ENCODE results near the gene UBE2G2.

The UBE2G2 gene

GRCh38 chr21:44748621-44749020 is 53.0 kb downstream of the UBE2G2 start:
- H3K9ac ChIP-seq (ENCODE audit: low read length in 2 of 2), result no peak overlapping the region
- H3K27ac ChIP-seq (ENCODE audit: low read length), result no peak overlapping the region
- no peak overlapping the region for H3K4me3 ChIP-seq (ENCODE audit: low read length in 2 of 2)
- H3K9me3 ChIP-seq (ENCODE audit: control insufficient read depth in 2 of 2, low read length in 2 of 2), result no peaks in the 10 kb centered on the region
- no peaks in the 10 kb centered on the region for H3K36me3 ChIP-seq (ENCODE audit: control insufficient read depth in 2 of 2, insufficient read depth in 2 of 2, low read length in 2 of 2)
- H3K27me3 ChIP-seq (ENCODE audit: control insufficient read depth in 1 of 2, insufficient read depth in 2 of 2, low read length in 2 of 2), result peaks cover 9 to 16% of the 10 kb centered on the region in 2 donors
- H3K4me1 ChIP-seq (ENCODE audit: control insufficient read depth, insufficient read depth, low read length), result no peaks in the 10 kb centered on the region

- Histone ChIP-seq H3K4me3 (ENCODE audit: low read length in 2 of 2) (no peak overlapping the region), H3K4me1 (ENCODE audit: control insufficient read depth, insufficient read depth, low read length) (no peaks in the 10 kb centered on the region), H3K9me3 (ENCODE audit: control insufficient read depth in 2 of 2, low read length in 2 of 2) (peaks cover 13 to 20% of the 10 kb centered on the region in 2 donors), H3K9ac (ENCODE audit: low read length in 2 of 2) (no peak overlapping the region), H3K27me3 (ENCODE audit: control insufficient read depth in 1 of 2, insufficient read depth in 2 of 2, low read length in 2 of 2) (no peaks in the 10 kb centered on the region), H3K27ac (ENCODE audit: low read length) (no peak overlapping the region), H3K36me3 (ENCODE audit: control insufficient read depth in 2 of 2, insufficient read depth in 2 of 2, low read length in 2 of 2) (no peaks in the 10 kb centered on the region)
Observed at GRCh38 chr21:44742418-44743153, 59.0 kb downstream of the UBE2G2 start.

GRCh38 chr21:44741921-44742320 is 59.7 kb downstream of the UBE2G2 start:
- Histone ChIP-seq H3K27ac (ENCODE audit: low read length) (no peak overlapping the region), H3K9ac (ENCODE audit: low read length in 2 of 2) (no peak overlapping the region), H3K4me1 (ENCODE audit: control insufficient read depth, insufficient read depth, low read length) (no peaks in the 10 kb centered on the region), H3K4me3 (ENCODE audit: low read length in 2 of 2) (no peak overlapping the region), H3K36me3 (ENCODE audit: control insufficient read depth in 2 of 2, insufficient read depth in 2 of 2, low read length in 2 of 2) (no peaks in the 10 kb centered on the region), H3K27me3 (ENCODE audit: control insufficient read depth in 1 of 2, insufficient read depth in 2 of 2, low read length in 2 of 2) (no peaks in the 10 kb centered on the region), H3K9me3 (ENCODE audit: control insufficient read depth in 2 of 2, low read length in 2 of 2) (peaks cover 17 to 25% of the 10 kb centered on the region in 2 donors)

- H3K27ac ChIP-seq (ENCODE audit: low read length), result no peak overlapping the region
- peaks cover 17 to 35% of the 10 kb centered on the region in 2 donors for H3K9me3 ChIP-seq (ENCODE audit: control insufficient read depth in 2 of 2, low read length in 2 of 2)
- no peak overlapping the region for H3K9ac ChIP-seq (ENCODE audit: low read length in 2 of 2)
- no peaks in the 10 kb centered on the region for H3K4me1 ChIP-seq (ENCODE audit: control insufficient read depth, insufficient read depth, low read length)
- H3K4me3 ChIP-seq (ENCODE audit: low read length in 2 of 2), result no peak overlapping the region
- H3K27me3 ChIP-seq (ENCODE audit: control insufficient read depth in 1 of 2, insufficient read depth in 2 of 2, low read length in 2 of 2), result peaks cover 0 to 6% of the 10 kb centered on the region in 2 donors
- H3K36me3 ChIP-seq (ENCODE audit: control insufficient read depth in 2 of 2, insufficient read depth in 2 of 2, low read length in 2 of 2), result no peaks in the 10 kb centered on the region
Observed at GRCh38 chr21:44740742-44741141, 60.9 kb downstream of the UBE2G2 start.

- peaks cover 17 to 39% of the 10 kb centered on the region in 2 donors for H3K9me3 ChIP-seq (ENCODE audit: control insufficient read depth in 2 of 2, low read length in 2 of 2)
- H3K27ac ChIP-seq (ENCODE audit: low read length), result no peak overlapping the region
- no peaks in the 10 kb centered on the region for H3K36me3 ChIP-seq (ENCODE audit: control insufficient read depth in 2 of 2, insufficient read depth in 2 of 2, low read length in 2 of 2)
- no peaks in the 10 kb centered on the region for H3K4me1 ChIP-seq (ENCODE audit: control insufficient read depth, insufficient read depth, low read length)
- H3K9ac ChIP-seq (ENCODE audit: low read length in 2 of 2), result no peak overlapping the region
- peaks cover 0 to 6% of the 10 kb centered on the region in 2 donors for H3K27me3 ChIP-seq (ENCODE audit: control insufficient read depth in 1 of 2, insufficient read depth in 2 of 2, low read length in 2 of 2)
- no peak overlapping the region for H3K4me3 ChIP-seq (ENCODE audit: low read length in 2 of 2)
Observed at GRCh38 chr21:44739316-44739715, 62.3 kb downstream of the UBE2G2 start.

GRCh38 chr21:44738621-44739020 is 63.0 kb downstream of the UBE2G2 start:
- Histone ChIP-seq H3K27me3 (ENCODE audit: control insufficient read depth in 1 of 2, insufficient read depth in 2 of 2, low read length in 2 of 2) (peaks cover 2 to 6% of the 10 kb centered on the region in 2 donors), H3K9me3 (ENCODE audit: control insufficient read depth in 2 of 2, low read length in 2 of 2) (peaks cover 17 to 39% of the 10 kb centered on the region in 2 donors), H3K4me3 (ENCODE audit: low read length in 2 of 2) (no peak overlapping the region), H3K9ac (ENCODE audit: low read length in 2 of 2) (no peak overlapping the region), H3K36me3 (ENCODE audit: control insufficient read depth in 2 of 2, insufficient read depth in 2 of 2, low read length in 2 of 2) (no peaks in the 10 kb centered on the region), H3K27ac (ENCODE audit: low read length) (no peak overlapping the region), H3K4me1 (ENCODE audit: control insufficient read depth, insufficient read depth, low read length) (no peaks in the 10 kb centered on the region)

- Histone ChIP-seq H3K4me3 (ENCODE audit: low read length in 2 of 2) (peak overlapping the region in 1 of 2 donors; percentile 25), H3K27me3 (ENCODE audit: control insufficient read depth in 1 of 2, insufficient read depth in 2 of 2, low read length in 2 of 2) (peaks cover 3 to 6% of the 10 kb centered on the region in 2 donors), H3K27ac (ENCODE audit: low read length) (no peak overlapping the region), H3K4me1 (ENCODE audit: control insufficient read depth, insufficient read depth, low read length) (no peaks in the 10 kb centered on the region), H3K9ac (ENCODE audit: low read length in 2 of 2) (no peak overlapping the region), H3K36me3 (ENCODE audit: control insufficient read depth in 2 of 2, insufficient read depth in 2 of 2, low read length in 2 of 2) (no peaks in the 10 kb centered on the region), H3K9me3 (ENCODE audit: control insufficient read depth in 2 of 2, low read length in 2 of 2) (peaks cover 17 to 39% of the 10 kb centered on the region in 2 donors)
Observed at GRCh38 chr21:44737706-44738354, 63.8 kb downstream of the UBE2G2 start.

- H3K9me3 ChIP-seq (ENCODE audit: control insufficient read depth in 2 of 2, low read length in 2 of 2), result peaks cover 17 to 39% of the 10 kb centered on the region in 2 donors
- H3K27me3 ChIP-seq (ENCODE audit: control insufficient read depth in 1 of 2, insufficient read depth in 2 of 2, low read length in 2 of 2), result peaks cover 3 to 8% of the 10 kb centered on the region in 2 donors
- no peak overlapping the region for H3K4me3 ChIP-seq (ENCODE audit: low read length in 2 of 2)
- H3K36me3 ChIP-seq (ENCODE audit: control insufficient read depth in 2 of 2, insufficient read depth in 2 of 2, low read length in 2 of 2), result no peaks in the 10 kb centered on the region
- no peak overlapping the region for H3K27ac ChIP-seq (ENCODE audit: low read length)
- no peaks in the 10 kb centered on the region for H3K4me1 ChIP-seq (ENCODE audit: control insufficient read depth, insufficient read depth, low read length)
- no peak overlapping the region for H3K9ac ChIP-seq (ENCODE audit: low read length in 2 of 2)
Observed at GRCh38 chr21:44736291-44737004, 65.2 kb downstream of the UBE2G2 start.

GRCh38 chr21:44735821-44736220 is 65.8 kb downstream of the UBE2G2 start:
- Histone ChIP-seq H3K9ac (ENCODE audit: low read length in 2 of 2) (no peak overlapping the region), H3K9me3 (ENCODE audit: control insufficient read depth in 2 of 2, low read length in 2 of 2) (peaks cover 17 to 39% of the 10 kb centered on the region in 2 donors), H3K4me1 (ENCODE audit: control insufficient read depth, insufficient read depth, low read length) (no peaks in the 10 kb centered on the region), H3K36me3 (ENCODE audit: control insufficient read depth in 2 of 2, insufficient read depth in 2 of 2, low read length in 2 of 2) (no peaks in the 10 kb centered on the region), H3K27ac (ENCODE audit: low read length) (no peak overlapping the region), H3K4me3 (ENCODE audit: low read length in 2 of 2) (no peak overlapping the region), H3K27me3 (ENCODE audit: control insufficient read depth in 1 of 2, insufficient read depth in 2 of 2, low read length in 2 of 2) (peaks cover 3 to 8% of the 10 kb centered on the region in 2 donors)

GRCh38 chr21:44734841-44735240 is 66.8 kb downstream of the UBE2G2 start:
- no peaks in the 10 kb centered on the region for H3K36me3 ChIP-seq (ENCODE audit: control insufficient read depth in 2 of 2, insufficient read depth in 2 of 2, low read length in 2 of 2)
- H3K9me3 ChIP-seq (ENCODE audit: control insufficient read depth in 2 of 2, low read length in 2 of 2), result peaks cover 17 to 39% of the 10 kb centered on the region in 2 donors
- H3K4me3 ChIP-seq (ENCODE audit: low read length in 2 of 2), result no peak overlapping the region
- peaks cover 3 to 8% of the 10 kb centered on the region in 2 donors for H3K27me3 ChIP-seq (ENCODE audit: control insufficient read depth in 1 of 2, insufficient read depth in 2 of 2, low read length in 2 of 2)
- H3K4me1 ChIP-seq (ENCODE audit: control insufficient read depth, insufficient read depth, low read length), result no peaks in the 10 kb centered on the region
- H3K9ac ChIP-seq (ENCODE audit: low read length in 2 of 2), result no peak overlapping the region
- no peak overlapping the region for H3K27ac ChIP-seq (ENCODE audit: low read length)

All from stomach smooth muscle (tissue), 2 donors.